K562 treated with DMSO at 1 percent for 4 hours (cell line): ENCODE measurements around the gene MAZ. TPM values are rescaled to one million over a fixed set of nuclear protein-coding genes. Genes with fewer than 3 reads are reported as not detected.

Source experiments
- total RNA-seq: library from RNA; unstranded; fragments of 300-600 nt; gene quantifications from 2 replicates; pipeline ENCODE4 v1.2.3, GENCODE V29; 2022; ENCODE audit not compliant: insufficient read depth

The MAZ gene
- 332 and 398 TPM in 2 replicates for total RNA-seq

DNA sequence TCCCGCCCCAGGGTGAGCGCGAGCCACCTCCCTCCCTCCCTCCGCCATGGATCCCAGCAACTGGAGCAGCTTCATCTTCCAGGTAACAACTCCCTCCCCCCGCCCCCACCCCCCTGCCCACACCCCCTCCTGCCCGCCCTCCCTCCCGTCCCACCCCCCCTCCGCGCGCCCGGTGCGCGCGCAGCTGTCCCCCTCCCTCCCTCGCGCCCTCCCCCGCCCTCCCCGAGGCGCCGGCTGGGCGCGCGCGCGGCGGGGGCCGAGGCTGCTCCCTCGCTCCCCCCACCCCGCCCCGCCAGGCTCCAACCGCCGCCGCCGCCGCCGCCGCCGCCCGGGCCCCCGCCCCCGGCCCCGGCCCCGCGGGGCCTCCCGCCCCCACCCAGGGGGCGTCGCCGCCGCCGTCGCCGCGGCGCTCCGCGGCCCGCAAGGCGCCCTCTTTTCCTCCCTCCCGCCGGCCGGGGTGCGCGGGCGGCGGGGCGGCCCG, at the start of gene MAZ:
TSS of gene MAZ (plus strand) at position 431 of the 481 bp plus-strand sequence. CDS start 173 bp downstream, outside the sequence.

DNA sequence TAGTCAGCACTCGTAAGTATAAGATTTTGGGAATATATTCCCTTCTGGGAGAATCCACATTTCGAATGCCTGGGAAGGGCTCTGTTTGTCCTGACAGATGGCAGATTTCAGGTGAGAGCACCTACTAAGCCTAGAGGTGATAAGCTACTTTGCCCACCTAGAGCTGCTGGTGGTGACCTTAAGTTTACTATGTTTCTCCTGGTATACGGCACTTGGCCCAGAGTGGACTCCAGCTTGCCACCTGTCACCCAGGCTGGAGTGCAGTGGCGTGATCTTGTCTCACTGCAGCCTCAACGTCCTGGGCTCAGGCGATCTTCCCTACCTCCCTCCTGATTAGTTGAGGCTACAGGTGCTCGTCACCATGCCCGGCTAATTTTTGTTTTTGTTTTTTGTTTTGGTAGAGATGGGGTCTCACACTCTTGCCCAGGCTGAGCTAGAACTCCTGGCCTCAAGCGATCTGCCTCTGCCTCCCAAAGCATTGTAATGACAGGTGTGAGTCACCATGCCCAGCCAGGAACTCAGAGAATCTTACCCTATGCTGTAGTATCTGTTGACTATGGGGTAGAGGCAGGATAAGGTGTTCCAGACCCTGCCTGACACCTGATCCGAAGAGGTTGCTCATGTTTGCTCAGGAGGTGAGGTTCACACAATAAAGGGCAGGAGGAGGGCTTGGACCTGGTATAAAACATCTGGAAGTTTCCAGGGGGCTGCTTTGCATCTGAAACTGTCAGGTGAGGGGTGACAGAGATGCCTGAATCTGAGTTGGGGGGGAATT, 28.6 kb upstream of the MAZ start, which contains the start of gene ZG16:
TSS of gene ZG16 (plus strand) at position 681 of the 775 bp plus-strand sequence. CDS start 1,011 bp downstream, outside the sequence.

DNA sequence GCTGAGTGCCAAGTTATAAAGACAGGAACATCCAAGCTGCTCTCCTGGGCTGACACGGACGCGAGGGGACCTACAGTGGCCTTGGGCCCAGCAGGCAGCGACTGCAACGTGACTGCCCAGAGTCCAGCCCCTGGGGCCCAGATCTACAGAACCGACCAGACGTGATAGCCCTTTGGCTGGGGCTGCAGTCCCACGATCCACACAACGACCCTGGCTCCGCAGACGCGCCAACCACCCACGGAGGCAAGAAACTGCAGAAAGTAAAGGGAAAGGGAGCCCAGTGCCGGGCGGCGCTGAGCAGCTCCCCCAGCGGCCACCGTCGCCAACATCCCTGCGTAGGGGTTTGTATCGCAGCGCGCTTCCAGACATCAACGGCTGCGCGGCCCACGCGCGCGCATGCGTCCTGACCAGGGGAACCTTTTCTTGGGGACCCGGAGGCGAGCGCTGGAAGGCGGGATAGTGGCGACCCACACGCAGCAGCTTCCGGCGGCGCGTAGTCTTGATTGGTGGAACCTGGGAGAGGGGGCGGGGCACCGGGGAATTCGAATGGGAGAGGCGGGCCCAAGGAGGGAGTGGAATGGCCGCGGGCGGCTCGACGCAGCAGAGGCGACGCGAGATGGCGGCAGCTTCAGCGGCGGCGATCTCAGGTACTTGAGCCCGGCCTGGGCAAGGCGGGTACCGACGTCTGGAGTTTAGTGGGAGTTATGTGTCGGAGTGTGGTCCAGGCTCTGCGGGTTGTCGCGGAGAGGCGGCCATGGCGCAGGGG, 16.0 kb upstream of the MAZ start, which contains the start of gene KIF22:
TSS of gene KIF22 (plus strand) at position 569 of the 766 bp plus-strand sequence. CDS start at position 578, 9 bp downstream.

DNA sequence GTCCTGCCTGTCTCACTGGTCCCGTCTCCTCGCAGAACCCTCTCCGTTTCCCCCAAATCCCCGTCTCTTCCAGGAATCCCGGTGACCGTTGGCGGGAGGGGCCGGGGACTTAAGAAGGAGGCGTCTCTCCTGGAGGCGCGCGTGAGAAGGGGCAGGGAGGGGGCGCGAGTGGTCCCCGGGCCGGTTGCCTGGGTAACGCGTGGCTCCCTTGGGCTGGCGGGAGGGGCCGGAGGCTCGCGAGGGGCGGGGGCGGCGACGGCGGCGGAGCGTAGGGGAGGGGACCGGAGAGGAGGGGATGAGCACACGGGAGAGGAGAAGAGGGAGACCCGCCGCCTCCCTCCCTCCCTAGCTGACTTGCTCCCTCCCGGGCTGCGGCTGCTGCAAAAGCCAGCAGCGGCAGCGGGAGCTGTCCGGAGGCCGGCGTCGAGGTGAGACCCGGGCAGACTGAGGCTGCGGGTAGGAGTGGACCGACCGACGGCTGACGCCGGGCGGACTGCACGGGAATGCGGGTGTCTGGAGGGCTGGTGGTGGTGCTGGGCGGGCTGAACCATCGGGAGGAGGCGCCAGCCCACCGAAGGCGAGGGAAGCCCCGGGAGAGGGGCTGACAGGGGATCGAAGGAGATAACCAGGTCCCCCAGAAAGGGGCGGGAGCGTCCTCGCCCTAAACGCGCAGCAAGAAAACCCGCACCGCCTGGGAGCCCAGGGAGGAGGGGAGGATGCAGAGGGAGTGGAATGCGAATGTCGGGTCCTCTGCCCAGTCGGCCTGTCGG, 5.8 kb downstream of the MAZ start, which contains the start of gene PRRT2:
TSS of gene PRRT2 (plus strand) at position 298 of the 770 bp plus-strand sequence. CDS start 862 bp downstream, outside the sequence.

DNA sequence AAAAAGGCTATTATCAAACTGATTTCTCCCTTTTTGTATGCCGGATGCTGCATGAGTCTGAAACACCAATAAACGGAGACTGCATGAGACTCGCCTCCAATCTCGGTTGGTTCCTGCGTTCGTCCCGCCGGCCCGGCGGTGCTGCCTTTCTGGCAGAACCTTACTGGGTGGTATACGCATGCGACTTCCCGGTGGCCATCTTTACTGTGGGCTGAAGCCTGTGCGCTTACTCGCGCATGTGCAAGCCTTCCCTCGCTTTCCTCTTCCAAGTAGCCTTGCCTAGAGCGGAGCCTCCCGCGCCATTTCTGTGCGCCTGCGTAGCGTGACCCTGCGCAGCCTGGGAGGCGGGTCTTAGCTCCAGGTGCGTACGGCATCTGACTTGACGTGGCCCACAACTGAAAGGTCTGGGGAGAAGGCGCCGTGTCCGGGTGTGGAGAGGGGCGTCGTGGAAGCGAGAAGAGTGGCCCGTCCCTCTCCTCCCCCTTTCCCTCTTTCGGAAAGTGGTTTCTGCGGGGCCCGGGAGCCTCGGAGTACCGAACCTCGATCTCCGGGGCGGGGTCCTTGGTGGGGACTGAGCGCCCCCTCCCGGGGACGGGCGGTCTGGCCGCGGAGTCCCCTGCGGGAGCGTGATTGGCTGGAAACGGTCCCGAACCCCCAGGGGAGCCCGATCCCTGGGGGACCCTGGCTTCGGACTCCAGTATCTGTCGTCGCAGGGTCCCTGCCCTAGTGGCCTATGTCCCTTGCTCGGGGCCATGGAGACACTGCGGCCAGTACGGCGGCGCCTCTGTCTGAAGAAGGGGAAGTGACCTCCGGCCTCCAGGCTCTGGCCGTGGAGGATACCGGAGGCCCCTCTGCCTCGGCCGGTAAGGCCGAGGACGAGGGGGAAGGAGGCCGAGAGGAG, 9.7 kb downstream of the MAZ start, which contains the start of gene PAGR1:
TSS of gene PAGR1 (plus strand) at position 360 of the 901 bp plus-strand sequence. CDS start at position 734, 374 bp downstream.

DNA sequence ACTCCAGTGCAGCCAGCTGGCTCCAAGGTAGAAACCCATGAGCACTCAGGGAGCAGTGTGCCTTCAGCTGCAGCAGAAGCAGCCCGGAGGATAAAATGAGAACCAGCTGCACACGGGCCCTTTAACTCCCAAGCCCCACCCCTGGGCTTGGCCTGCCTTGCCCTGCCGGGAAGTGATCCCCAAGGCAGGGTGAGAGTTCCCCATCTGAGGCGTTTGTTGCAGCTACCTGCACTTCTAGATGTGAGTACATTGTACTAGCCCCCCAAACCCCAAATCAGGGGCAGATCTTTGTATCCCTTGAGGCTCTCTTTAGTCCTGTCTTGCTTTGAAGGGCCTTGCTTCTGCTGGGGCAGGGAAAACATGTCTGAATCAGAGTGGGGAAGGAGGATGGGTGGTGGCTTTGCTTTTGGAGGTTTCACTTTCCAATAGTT, 14.0 kb downstream of the MAZ start, which contains the start of gene MVP:
TSS of gene MVP (plus strand) at position 192 of the 431 bp plus-strand sequence. CDS start 10,088 bp downstream, outside the sequence.

Other genes with a start within 250 kb of the MAZ start
- gene SPN, start 143.3 kb upstream of the MAZ start, total RNA-seq = 78.9 and 139 TPM in 2 replicates
- gene QPRT, start 127.3 kb upstream of the MAZ start, total RNA-seq = 240 and 278 TPM in 2 replicates
- gene C16orf54, start 60.5 kb upstream of the MAZ start, total RNA-seq = not detected in 2 replicates
- gene ZG16, start 28.3 kb upstream of the MAZ start, total RNA-seq = not detected in 2 replicates
- gene KIF22, start 15.8 kb upstream of the MAZ start, total RNA-seq = 108 and 120 TPM in 2 replicates
- gene PRRT2, start 5.7 kb downstream of the MAZ start, total RNA-seq = 0.56 and 1.9 TPM in 2 replicates
- 18.3 and 23.1 TPM in 2 replicates for gene PAGR1, start 9.6 kb downstream of the MAZ start, total RNA-seq
- 5.2 and 6.8 TPM in 2 replicates for gene MVP, start 13.9 kb downstream of the MAZ start, total RNA-seq
- gene CDIPT, start 56.7 kb downstream of the MAZ start, total RNA-seq = 76.7 and 91.4 TPM in 2 replicates
- gene SEZ6L2, start 93.0 kb downstream of the MAZ start, total RNA-seq = 2.0 and 2.6 TPM in 2 replicates
- not detected in 2 replicates for gene ASPHD1, start 94.0 kb downstream of the MAZ start, total RNA-seq
- 25.5 and 29.5 TPM in 2 replicates for gene KCTD13, start 119.7 kb downstream of the MAZ start, total RNA-seq
- 135 and 156 TPM in 2 replicates for gene TMEM219, start 155.6 kb downstream of the MAZ start, total RNA-seq
- gene TAOK2, start 167.3 kb downstream of the MAZ start, total RNA-seq = 38.2 and 41.0 TPM in 2 replicates
- gene HIRIP3, start 189.1 kb downstream of the MAZ start, total RNA-seq = 17.1 and 21.6 TPM in 2 replicates
- gene INO80E, start 189.7 kb downstream of the MAZ start, total RNA-seq = 82.3 and 93.3 TPM in 2 replicates
- gene DOC2A, start 204.5 kb downstream of the MAZ start, total RNA-seq = 0.90 and 3.2 TPM in 2 replicates
- gene C16orf92, start 216.7 kb downstream of the MAZ start, total RNA-seq = not detected in 2 replicates
- 1.1 and 1.9 TPM in 2 replicates for gene TLCD3B, start 224.7 kb downstream of the MAZ start, total RNA-seq